Activated CD4-positive, alpha-beta T cell treated with anti-CD3 and anti-CD28 coated beads, Interleukin-10, Interleukin-2, amounts not matched to agents 100 ng/mL and 50 ng/mL, durations not matched to agents 16 hours and 8 hours (primary cell): Measurements from ENCODE around the gene ROCK2.

Experiments
- DNase-seq: peaks from one replicate; pipeline ENCODE4 v3.0.0-alpha.2; 2020

ROCK2 gene

GRCh38 chr2:11144077-11144737, 200.2 kb downstream of the ROCK2 start:
- no peak for DNase-seq

GRCh38 chr2:11142987-11143386, 201.4 kb downstream of the ROCK2 start:
- DNase-seq, result no peak

- DNase-seq, result no peak
These were observed 202.1 kb downstream of the ROCK2 start for GRCh38 chr2:11142330-11142729.

GRCh38 chr2:11141319-11141718, 203.1 kb downstream of the ROCK2 start:
- DNase-seq, result no peak

GRCh38 chr2:11140492-11140891, 203.9 kb downstream of the ROCK2 start:
- DNase-seq, result no peak

GRCh38 chr2:11134349-11134748, 210.1 kb downstream of the ROCK2 start:
- no peak for DNase-seq

- no peak for DNase-seq
These were observed 210.5 kb downstream of the ROCK2 start for GRCh38 chr2:11133936-11134320.

- no peak for DNase-seq
These were observed 211.0 kb downstream of the ROCK2 start for GRCh38 chr2:11133238-11133935.

GRCh38 chr2:11132036-11132671, 212.3 kb downstream of the ROCK2 start:
- no peak for DNase-seq

- no peak for DNase-seq
These were observed 213.1 kb downstream of the ROCK2 start for GRCh38 chr2:11131166-11131920.
